HG03520 (cell line): ENCODE results near the gene CRB1.

Source experiments
- ATAC-seq: cut with Tn5 transposase; IDR thresholded peaks from one replicate; pipeline ENCODE4 v1.9.1; 2021; ENCODE audit warnings: mild to moderate bottlenecking, moderate library complexity; ENCODE audit not compliant: unreplicated experiment

CRB1 gene

GRCh38 chr1:197268012-197268411, at the start of gene CRB1:
CRB1 (plus strand) TSS chr1:197268252; CDS start chr1:197268413, 161 bp downstream.
- ATAC-seq = no peak

GRCh38 chr1:197218857-197219256, 49.2 kb upstream of the CRB1 start:
- no peak for ATAC-seq

DNA sequence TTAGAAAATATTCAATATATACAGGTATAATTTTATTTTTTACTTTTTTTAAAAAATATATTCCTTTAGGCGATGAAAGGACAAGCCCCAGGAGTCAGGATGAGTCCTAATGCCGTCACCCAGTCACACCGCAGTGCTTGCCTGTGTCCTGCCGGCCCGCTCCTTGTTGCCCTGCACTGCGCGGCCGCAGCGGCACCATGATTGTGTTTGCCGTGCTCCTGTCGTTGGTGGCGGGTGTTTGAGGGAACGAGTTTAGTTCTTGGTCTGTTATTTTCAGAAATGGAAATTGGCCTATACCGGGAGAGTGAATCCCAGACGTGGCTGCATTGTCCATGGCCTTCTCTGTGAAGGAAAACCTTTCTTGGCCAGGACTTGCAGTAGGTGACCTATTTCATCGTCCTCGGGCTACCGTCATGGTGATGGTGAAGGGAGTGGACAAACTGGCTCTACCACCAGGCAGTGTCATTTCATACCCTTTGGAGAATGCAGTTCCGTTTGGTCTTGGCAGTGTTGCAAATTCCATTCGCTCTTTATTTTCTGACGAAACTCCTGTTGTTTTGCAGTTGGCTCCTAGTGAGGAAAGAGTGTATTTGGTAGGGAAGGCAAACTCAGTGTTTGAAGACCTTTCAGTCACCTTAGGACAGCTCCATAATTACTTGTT, 45.9 kb upstream of the CRB1 start:
- ATAC-seq = no peak

GRCh38 chr1:197222780-197223179, 45.3 kb upstream of the CRB1 start:
- no peak for ATAC-seq

DNA sequence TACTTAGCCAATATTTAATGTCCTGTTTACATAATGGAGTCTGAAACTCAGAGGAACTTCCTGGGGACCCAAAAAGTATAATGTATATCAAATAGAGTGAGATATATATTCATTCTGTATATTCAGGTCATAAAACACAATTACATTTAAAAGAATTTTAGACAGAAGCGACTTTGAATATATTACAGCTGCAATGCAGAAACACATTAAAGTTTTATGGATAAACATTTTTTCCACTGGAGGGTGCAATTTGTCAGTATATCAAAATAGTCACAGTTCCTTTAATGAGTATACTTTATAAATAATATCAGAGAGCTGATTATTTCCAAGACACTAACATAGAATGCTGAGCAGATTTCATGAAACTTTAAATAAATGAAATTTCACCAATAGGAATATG, 43.9 kb upstream of the CRB1 start:
- ATAC-seq = no peak

GRCh38 chr1:197225611-197226010, 42.4 kb upstream of the CRB1 start:
- ATAC-seq = no peak

DNA sequence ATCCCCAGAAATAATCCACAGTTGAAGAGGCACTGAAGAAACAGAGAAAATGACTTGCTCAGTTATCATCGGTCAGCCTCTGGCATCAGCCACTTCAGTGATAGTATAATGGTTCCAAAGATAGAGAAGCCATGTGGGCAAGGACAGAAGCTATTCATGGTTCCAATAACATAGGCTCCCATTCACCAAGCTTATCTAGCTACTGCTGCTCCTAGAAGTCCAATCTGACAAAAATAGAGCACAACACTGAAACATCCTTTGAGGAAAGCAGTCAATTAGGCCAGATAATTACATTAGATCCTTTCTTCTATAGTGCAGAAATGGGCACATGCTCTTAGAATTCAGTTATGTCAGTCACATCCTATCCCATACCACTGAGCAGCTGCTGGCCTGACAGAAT, 33.5 kb upstream of the CRB1 start:
- ATAC-seq = no peak

- no peak for ATAC-seq
Observed at GRCh38 chr1:197235355-197235754, 32.7 kb upstream of the CRB1 start.

DNA sequence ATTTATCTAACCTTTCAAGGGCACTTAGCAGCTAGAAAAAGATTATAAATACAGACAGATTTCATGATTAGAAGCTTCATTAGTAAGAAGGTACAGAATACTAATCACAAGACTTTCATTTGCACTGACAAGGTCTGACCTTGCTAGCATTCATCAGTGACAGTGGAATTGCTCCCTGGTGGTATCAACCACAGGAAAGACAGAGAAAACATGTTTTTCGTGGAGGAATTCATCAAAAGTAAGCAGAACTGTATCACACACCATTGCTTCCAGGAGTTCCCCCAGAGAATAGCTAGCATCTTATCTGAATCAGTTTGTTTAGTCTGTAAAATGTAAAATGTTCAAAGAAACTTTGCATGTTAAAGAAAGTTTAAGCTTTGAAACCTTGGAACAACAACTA, 20.6 kb upstream of the CRB1 start:
- no peak for ATAC-seq

DNA sequence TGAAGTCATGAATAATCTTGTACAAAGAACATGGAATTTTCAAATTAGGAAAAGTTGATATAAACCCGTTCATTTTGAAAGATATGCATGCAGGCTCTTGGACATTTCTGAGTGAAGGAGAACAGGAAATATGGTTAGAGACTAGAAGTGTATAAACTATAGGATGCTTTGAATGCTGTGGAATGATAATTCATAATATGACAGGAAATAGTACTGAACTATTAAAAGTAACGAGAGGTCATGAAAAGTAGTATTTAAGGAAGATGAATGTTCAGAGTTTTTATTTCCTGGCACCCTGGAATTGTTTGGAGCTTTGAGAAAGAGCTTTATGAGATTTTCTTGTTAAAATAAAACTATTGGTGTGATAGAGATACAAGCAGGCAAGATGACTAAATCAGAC, 18.7 kb upstream of the CRB1 start:
- no peak for ATAC-seq

DNA sequence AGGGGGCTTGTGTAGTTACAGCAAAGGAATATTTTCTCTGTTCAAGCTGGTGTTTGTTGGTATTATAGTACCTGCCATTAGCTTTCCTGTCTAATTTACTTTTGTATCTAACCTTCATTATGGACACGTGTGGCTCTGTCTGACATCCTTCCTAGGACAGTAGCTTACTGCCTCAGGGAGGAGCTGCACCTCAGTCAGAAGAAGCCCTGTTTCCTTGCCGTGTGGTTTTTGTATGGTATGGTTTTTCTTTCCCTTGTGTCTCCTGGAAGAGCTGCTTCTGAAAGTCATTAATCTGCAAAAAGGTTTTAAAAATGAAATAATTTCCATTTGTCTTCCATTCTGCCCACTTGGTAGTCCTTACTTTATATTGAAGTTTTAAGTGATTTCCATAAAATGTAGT, 17.4 kb upstream of the CRB1 start:
- no peak for ATAC-seq

- ATAC-seq = no peak
Observed at GRCh38 chr1:197252973-197253372, 15.1 kb upstream of the CRB1 start.

DNA sequence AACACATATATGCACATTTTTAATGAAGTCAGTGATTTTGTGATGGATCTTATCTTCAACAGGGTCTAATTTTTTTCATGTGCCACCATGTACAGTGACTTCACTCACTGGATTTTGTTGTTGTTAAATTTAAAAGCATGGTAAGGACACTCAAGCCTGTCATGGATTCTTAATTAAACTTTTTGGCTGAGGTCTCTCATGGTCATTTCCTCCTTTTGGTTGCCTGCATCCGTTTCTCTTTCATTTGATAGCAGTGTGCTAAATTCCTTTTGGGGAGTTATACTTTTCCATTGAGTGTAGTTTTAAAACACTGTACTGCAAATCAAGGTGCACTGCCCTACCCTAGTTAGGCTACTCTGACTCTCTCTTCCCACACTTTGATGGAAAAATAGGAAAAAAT, 13.2 kb upstream of the CRB1 start:
- ATAC-seq = no peak

GRCh38 chr1:197264936-197265567, 3.0 kb upstream of the CRB1 start:
- ATAC-seq = no peak

DNA sequence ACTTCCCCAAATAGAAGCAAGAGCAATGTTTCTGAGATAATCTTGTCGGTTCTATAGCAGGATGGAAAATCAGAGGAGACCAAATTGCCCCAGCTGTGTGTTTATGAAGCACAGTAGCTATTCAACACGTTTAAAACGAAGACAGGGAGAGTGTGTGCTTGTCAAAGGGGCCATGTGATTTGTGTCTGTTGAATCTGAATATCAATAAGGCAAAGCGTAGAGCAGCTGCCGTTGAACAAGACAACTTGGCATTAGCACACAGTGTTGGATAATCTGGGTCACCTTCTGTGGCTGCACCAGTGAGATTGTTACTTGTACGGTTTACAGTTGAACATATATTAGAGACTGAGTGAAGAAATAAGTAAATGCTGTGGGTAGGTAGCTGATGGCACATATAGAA, 1.0 kb downstream of the CRB1 start:
- no peak for ATAC-seq

- ATAC-seq = no peak
Observed at GRCh38 chr1:197272791-197273190, 4.7 kb downstream of the CRB1 start.

GRCh38 chr1:197277166-197277565, 9.1 kb downstream of the CRB1 start:
- no peak for ATAC-seq

GRCh38 chr1:197284325-197284724, 16.3 kb downstream of the CRB1 start:
- ATAC-seq = no peak

DNA sequence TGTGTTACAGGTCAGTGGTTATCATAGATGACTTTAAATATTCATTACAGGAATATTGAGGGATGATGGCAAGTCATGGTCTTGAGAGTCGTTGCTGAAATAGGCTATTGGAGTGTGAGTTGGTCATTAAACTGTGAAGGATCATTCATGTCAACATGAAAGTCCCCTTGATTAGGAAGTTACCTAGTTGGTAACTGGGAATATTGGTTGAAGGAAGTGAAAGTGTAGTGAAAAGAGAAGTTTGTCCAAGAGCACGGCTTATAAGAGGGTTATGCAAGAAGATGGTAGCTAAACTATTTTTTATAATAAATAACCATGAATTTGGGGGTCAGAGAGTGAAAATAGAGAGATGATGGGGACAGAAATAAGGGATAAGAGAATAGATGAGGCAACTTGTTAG, 16.9 kb downstream of the CRB1 start:
- no peak for ATAC-seq

- no peak for ATAC-seq
Observed at GRCh38 chr1:197285526-197286205, 17.6 kb downstream of the CRB1 start.

GRCh38 chr1:197286634-197287033, 18.6 kb downstream of the CRB1 start:
- ATAC-seq = no peak

GRCh38 chr1:197287863-197288262, 19.8 kb downstream of the CRB1 start:
- ATAC-seq = no peak
